SU-DHL-6 (cell line): ENCODE data around the gene RAMACL.

ENCODE experiments used
- H2AFZ ChIP-seq: fragments of 200-600 bp; sonication (generic); 2 replicates; pipeline ENCODE4 v1.6.1; 2014; ENCODE audit warnings: low read depth, mild to moderate bottlenecking, moderate library complexity, mixed read lengths, antibody characterized with exemption, low read length; ENCODE audit not compliant: severe bottlenecking
- H3F3A ChIP-seq: fragments of 200-600 bp; shearing (Covaris generic); 2 replicates; pipeline ENCODE4 v1.6.0; 2016; ENCODE audit warnings: antibody characterized with exemption, mild to moderate bottlenecking; ENCODE audit not compliant: insufficient read depth
- H3K27ac ChIP-seq: fragments of 200-600 bp; sonication (generic); 2 replicates; pipeline ENCODE4 v1.5.1; 2016; ENCODE audit warnings: low read depth, mild to moderate bottlenecking, low read length, moderate library complexity, mixed read lengths
- H3K27me3 ChIP-seq: fragments of 200-600 bp; sonication (generic), shearing (Covaris generic); 2 replicates; pipeline ENCODE4 v1.6.0; 2014; ENCODE audit warnings: mild to moderate bottlenecking, low read length
- H3K36me3 ChIP-seq: fragments of 200-600 bp; sonication (generic); 2 replicates; pipeline ENCODE4 v1.6.1; 2014; ENCODE audit warnings: mild to moderate bottlenecking, low read length, mixed read lengths
- H3K4me2 ChIP-seq: fragments of 300-600, 200-600 bp; shearing (Covaris generic), sonication (generic); 2 replicates; pipeline ENCODE4 v1.6.0; 2014; ENCODE audit warnings: low read length, low read depth, mild to moderate bottlenecking; ENCODE audit not compliant: poor library complexity, severe bottlenecking
- H3K4me3 ChIP-seq: fragments of 200-600 bp; sonication (generic); 2 replicates; pipeline ENCODE4 v1.5.1; 2014; ENCODE audit warnings: antibody characterized with exemption, low read length, mild to moderate bottlenecking, mixed read lengths; ENCODE audit not compliant: insufficient read depth, poor library complexity, severe bottlenecking
- H3K79me2 ChIP-seq: fragments of 200-600 bp; sonication (generic); 2 replicates; pipeline ENCODE4 v1.6.1; 2014; ENCODE audit warnings: mild to moderate bottlenecking, low read length, moderate library complexity; ENCODE audit not compliant: insufficient read depth
- H3K9ac ChIP-seq: fragments of 200-600 bp; sonication (generic); 2 replicates; pipeline ENCODE4 v1.7.0; 2014; ENCODE audit warnings: mild to moderate bottlenecking, low read length
- H3K9me2 ChIP-seq: fragments of 200-600 bp; sonication (generic); replicated peaks from 2 replicates; pipeline ENCODE4 v1.6.1; 2014; ENCODE audit warnings: low read length; ENCODE audit not compliant: insufficient read depth
- H3K9me3 ChIP-seq: fragments of 200-600 bp; sonication (generic); 2 replicates; pipeline ENCODE4 v1.6.1; 2014; ENCODE audit warnings: low read length, mixed read lengths; ENCODE audit not compliant: insufficient read depth
- H4K20me1 ChIP-seq: fragments of 200-600 bp; sonication (generic); 2 replicates; pipeline ENCODE4 v1.6.1; 2014; ENCODE audit warnings: low read depth, mild to moderate bottlenecking, antibody characterized with exemption, low read length, moderate library complexity, mixed read lengths
- CTCF ChIP-seq: fragments of 200-600 bp; sonication (generic); IDR thresholded peaks from one replicate; pipeline ENCODE4 v1.5.1; 2017; ENCODE audit warnings: antibody characterized with exemption, mild to moderate bottlenecking, low read length, moderate library complexity; ENCODE audit not compliant: insufficient read depth, poor library complexity, severe bottlenecking
- EZH2phosphoT487 ChIP-seq: fragments of 200-600 bp; sonication (generic), shearing (Covaris generic); conservative IDR thresholded peaks from 2 replicates; pipeline ENCODE4 v1.6.1; 2018; ENCODE audit warnings: mild to moderate bottlenecking, antibody characterized with exemption, low read length, moderate library complexity, mixed read lengths

Gene RAMACL

GRCh38 chr6:166605752-166606151 lies 19.3 kb upstream of the RAMACL start:
- Histone ChIP-seq H2AFZ (no peak overlapping the region), H3K27me3 (no peaks in the 10 kb centered on the region), H3K79me2 (no peaks in the 10 kb centered on the region), H3K9me3 (no peaks in the 10 kb centered on the region), H3K4me3 (no peak overlapping the region), H3K36me3 (no peaks in the 10 kb centered on the region), H3K9me2 (no peaks in the 10 kb centered on the region), H3K27ac (no peak overlapping the region), H3F3A (no peaks in the 10 kb centered on the region), H3K9ac (no peak overlapping the region), H3K4me2 (no peak overlapping the region), H4K20me1 (no peaks in the 10 kb centered on the region)
- TF ChIP-seq CTCF (no peak), EZH2phosphoT487 (no peak)

GRCh38 chr6:166604911-166605310 lies 18.4 kb upstream of the RAMACL start:
- Histone ChIP-seq H3K9me3 (no peaks in the 10 kb centered on the region), H3K36me3 (no peaks in the 10 kb centered on the region), H3F3A (no peaks in the 10 kb centered on the region), H4K20me1 (no peaks in the 10 kb centered on the region), H3K9ac (no peak overlapping the region), H3K9me2 (no peaks in the 10 kb centered on the region), H2AFZ (no peak overlapping the region), H3K27ac (no peak overlapping the region), H3K79me2 (no peaks in the 10 kb centered on the region), H3K4me3 (no peak overlapping the region), H3K4me2 (no peak overlapping the region), H3K27me3 (no peaks in the 10 kb centered on the region)
- TF ChIP-seq CTCF, result no peak
- TF ChIP-seq EZH2phosphoT487, result no peak

- Histone ChIP-seq H3K9ac (no peak overlapping the region), H3K27ac (no peak overlapping the region), H3K9me3 (no peaks in the 10 kb centered on the region), H3K79me2 (no peaks in the 10 kb centered on the region), H3K4me3 (no peak overlapping the region), H3K4me2 (no peak overlapping the region), H4K20me1 (no peaks in the 10 kb centered on the region), H3K27me3 (no peaks in the 10 kb centered on the region), H3K9me2 (no peaks in the 10 kb centered on the region), H3K36me3 (no peaks in the 10 kb centered on the region), H3F3A (no peaks in the 10 kb centered on the region), H2AFZ (no peak overlapping the region)
- TF ChIP-seq EZH2phosphoT487 (no peak), CTCF (no peak)
Measured at GRCh38 chr6:166604328-166604727, 17.9 kb upstream of the RAMACL start.
